CD4-positive, CD25-positive, alpha-beta regulatory T cell (primary cell): ENCODE data around the gene EIF4ENIF1. TPM values are rescaled to one million over a fixed set of nuclear protein-coding genes. Genes with fewer than 3 reads are reported as not detected.
A peak's percentile ranks its signal among the peaks of the same experiment; 100 is the strongest.

Source experiments
- ATAC-seq, 2 donors: fragments of 150-1000 bp; cut with Tn5 transposase; one replicate each; pipeline ENCODE4 v1.10.0; 2021; ENCODE audit warnings: low read depth in 2 of 2, moderate number of reproducible peaks in 2 of 2, moderate library complexity in 1 of 2
- DNase-seq, 3 donors: peaks; one replicate each; pipeline versions ENCODE4 v3.0.0 to v3.0.0-alpha.2; 2012 to 2022; ENCODE audit warnings: mixed read lengths in 1 of 3
- H3K27ac ChIP-seq: one replicate; pipeline ENCODE4 v1.7.0; 2013; ENCODE audit warnings: mild to moderate bottlenecking, low read length; ENCODE audit not compliant: insufficient read depth, poor library complexity, severe bottlenecking
- H3K27me3 ChIP-seq: one replicate; pipeline ENCODE4 v1.7.0; 2013; ENCODE audit warnings: low read length; ENCODE audit not compliant: control insufficient read depth, insufficient read depth
- H3K36me3 ChIP-seq: one replicate; pipeline ENCODE4 v1.7.0; 2013; ENCODE audit warnings: mild to moderate bottlenecking, low read length, moderate library complexity; ENCODE audit not compliant: control insufficient read depth, insufficient read depth
- H3K4me1 ChIP-seq: 2 replicates; pipeline ENCODE4 v1.7.0; 2013; ENCODE audit warnings: mild to moderate bottlenecking, low read length; ENCODE audit not compliant: insufficient read depth, control insufficient read depth, poor library complexity, severe bottlenecking
- H3K4me3 ChIP-seq: one replicate; pipeline ENCODE4 v1.7.0; 2013; ENCODE audit warnings: low read depth, mild to moderate bottlenecking, low read length, moderate library complexity
- H3K9me3 ChIP-seq, 2 experiments: 1 replicate in 1 of 2; 2 replicates in 1 of 2; pipeline ENCODE4 v1.7.0; 2013; ENCODE audit warnings: low read length in 2 of 2, mild to moderate bottlenecking in 1 of 2, moderate library complexity in 1 of 2; ENCODE audit not compliant: control insufficient read depth in 2 of 2
- H3K27ac Mint-ChIP-seq, 3 donors: one replicate each; pipeline ENCODE4 v1.8.0; 2020 to 2022; ENCODE audit warnings: mild to moderate bottlenecking in 3 of 3, mixed read lengths in 3 of 3, moderate library complexity in 2 of 3
- H3K27me3 Mint-ChIP-seq: one replicate; pipeline ENCODE4 v1.8.0; 2022; ENCODE audit warnings: mild to moderate bottlenecking, mixed read lengths
- H3K36me3 Mint-ChIP-seq: one replicate; pipeline ENCODE4 v1.8.0; 2020; ENCODE audit warnings: mixed read lengths
- H3K4me1 Mint-ChIP-seq, 4 donors: one replicate each; pipeline ENCODE4 v1.8.0; 2020 to 2022; ENCODE audit warnings: mixed read lengths in 4 of 4, mild to moderate bottlenecking in 1 of 4
- H3K4me3 Mint-ChIP-seq, 4 donors: one replicate each; pipeline ENCODE4 v1.8.0; 2020 to 2022; ENCODE audit warnings: mild to moderate bottlenecking in 4 of 4, mixed read lengths in 4 of 4, moderate library complexity in 3 of 4
- H3K9me3 Mint-ChIP-seq, 7 donors: one replicate each; pipeline ENCODE4 v1.8.0; 2020 to 2022; ENCODE audit warnings: mixed read lengths in 7 of 7, mild to moderate bottlenecking in 3 of 7, moderate library complexity in 2 of 7
- polyA plus RNA-seq, 4 donors: library from polyadenylated mRNA; unstranded; fragments of 300-500 nt; fragmentation: Illumina TruSeq; gene quantifications; one replicate each; pipeline ENCODE4 v1.2.3, GENCODE V29; 2021
- total RNA-seq: library from RNA; stranded (reverse); gene quantifications from one replicate; pipeline ENCODE4 v1.2.3, GENCODE V29; 2022

Gene EIF4ENIF1
- total RNA-seq (26.6 TPM), polyA plus RNA-seq (10 to 100 TPM in 3 of 4 donors, 1 to 10 TPM in 1; 9.3 to 14.6 (median 10.9) TPM)

- Mint-ChIP-seq H3K27ac (peak within 1 kb of the TSS; percentile 94), H3K4me3 (peak within 1 kb of the TSS; percentile 91 to 97 (median 96)), H3K9me3 (no peaks in the 10 kb centered on the region), H3K27me3 (no peaks in the 10 kb centered on the region), H3K36me3 (peaks cover 10% of the 10 kb centered on the region), H3K4me1 (peaks cover 7 to 63% (median 29%) of the 10 kb centered on the region in 4 donors)
- peak; percentile 80 to 94 (median 88) for DNase-seq
- Histone ChIP-seq H3K36me3 (peaks cover 8% of the 10 kb centered on the region), H3K27me3 (no peaks in the 10 kb centered on the region), H3K4me3 (peak within 1 kb of the TSS; percentile 93), H3K27ac (peak within 1 kb of the TSS; percentile 95), H3K4me1 (peaks cover 41% of the 10 kb centered on the region), H3K9me3 (no peaks in the 10 kb centered on the region)
- peak; percentile 81 for ATAC-seq
Measured at GRCh38 chr22:31489632-31490495, at the start of gene EIF4ENIF1. EIF4ENIF1 (minus strand) TSS chr22:31489842; CDS start chr22:31488718, 1,124 bp downstream.

GRCh38 chr22:31538815-31539214, 49.2 kb upstream of the EIF4ENIF1 start:
- ATAC-seq: no peak
- Mint-ChIP-seq H3K36me3 (peaks cover 25% of the 10 kb centered on the region), H3K9me3 (peaks cover 0 to 2% (median 0%) of the 10 kb centered on the region in 7 donors)

GRCh38 chr22:31537019-31537535, 47.4 kb upstream of the EIF4ENIF1 start:
- Mint-ChIP-seq H3K9me3 (no peaks in the 10 kb centered on the region), H3K4me3 (peak overlapping the region in 1 of 4 donors; percentile 46), H3K36me3 (peaks cover 31% of the 10 kb centered on the region), H3K4me1 (peaks cover 29 to 54% (median 45%) of the 10 kb centered on the region in 4 donors), H3K27me3 (no peaks in the 10 kb centered on the region), H3K27ac (peak overlapping the region; percentile 88 to 95 (median 90))
- H3K27me3 ChIP-seq: no peaks in the 10 kb centered on the region
- peak; percentile 67 to 78 for ATAC-seq
- peak in 2 of 3 donors; percentile 17 to 77 for DNase-seq
- H3K27ac ChIP-seq: peak overlapping the region; percentile 43
- H3K4me1 ChIP-seq: peaks cover 15% of the 10 kb centered on the region
- H3K36me3 ChIP-seq: peaks cover 28% of the 10 kb centered on the region
- no peaks in the 10 kb centered on the region for H3K9me3 ChIP-seq
- peak overlapping the region; percentile 8 for H3K4me3 ChIP-seq

More at GRCh38 chr22:31538815-31539214, 49.2 kb upstream of the EIF4ENIF1 start:
- Mint-ChIP-seq H3K27ac (peak overlapping the region; percentile 17 to 90 (median 47)), H3K4me1 (peaks cover 24 to 37% (median 30%) of the 10 kb centered on the region in 4 donors), H3K4me3 (no peak overlapping the region), H3K27me3 (no peaks in the 10 kb centered on the region)
- peak in 1 of 3 donors; percentile 18 for DNase-seq
- no peaks in the 10 kb centered on the region for H3K9me3 ChIP-seq
- no peak overlapping the region for H3K4me3 ChIP-seq
- no peak overlapping the region for H3K27ac ChIP-seq
- H3K27me3 ChIP-seq: no peaks in the 10 kb centered on the region
- peaks cover 15% of the 10 kb centered on the region for H3K4me1 ChIP-seq
- peaks cover 19% of the 10 kb centered on the region for H3K36me3 ChIP-seq

- no peaks in the 10 kb centered on the region for H3K9me3 ChIP-seq
- H3K4me3 ChIP-seq: peak overlapping the region; percentile 6
- Mint-ChIP-seq H3K4me1 (peaks cover 28 to 65% (median 48%) of the 10 kb centered on the region in 4 donors), H3K27me3 (no peaks in the 10 kb centered on the region), H3K9me3 (no peaks in the 10 kb centered on the region), H3K27ac (peak overlapping the region; percentile 79 to 87 (median 80)), H3K4me3 (peak overlapping the region in 1 of 4 donors; percentile 14), H3K36me3 (peaks cover 28% of the 10 kb centered on the region)
- DNase-seq (peak in 1 of 3 donors; percentile 62), ATAC-seq (peak; percentile 37 to 40)
- peaks cover 39% of the 10 kb centered on the region for H3K36me3 ChIP-seq
- H3K27ac ChIP-seq: no peak overlapping the region
- peaks cover 15% of the 10 kb centered on the region for H3K4me1 ChIP-seq
- no peaks in the 10 kb centered on the region for H3K27me3 ChIP-seq
Measured at GRCh38 chr22:31533374-31533773, 43.7 kb upstream of the EIF4ENIF1 start.

- H3K4me3 Mint-ChIP-seq: no peak overlapping the region
- peaks cover 24% of the 10 kb centered on the region for H3K36me3 Mint-ChIP-seq
Measured at GRCh38 chr22:31532060-31532459, 42.4 kb upstream of the EIF4ENIF1 start.

GRCh38 chr22:31530823-31531195, 41.2 kb upstream of the EIF4ENIF1 start:
- Histone ChIP-seq H3K36me3 (peaks cover 48% of the 10 kb centered on the region), H3K27ac (no peak overlapping the region), H3K9me3 (no peaks in the 10 kb centered on the region), H3K4me3 (no peak overlapping the region), H3K4me1 (peaks cover 5% of the 10 kb centered on the region), H3K27me3 (no peaks in the 10 kb centered on the region)
- peaks cover 27 to 56% (median 44%) of the 10 kb centered on the region in 4 donors for H3K4me1 Mint-ChIP-seq
- no peak for DNase-seq
- H3K9me3 Mint-ChIP-seq: no peaks in the 10 kb centered on the region
- ATAC-seq: no peak
- peaks cover 31% of the 10 kb centered on the region for H3K36me3 Mint-ChIP-seq
- H3K4me3 Mint-ChIP-seq: peak overlapping the region in 1 of 4 donors; percentile 15
- H3K27ac Mint-ChIP-seq: peak overlapping the region in 2 of 3 donors; percentile 29 to 93
- no peaks in the 10 kb centered on the region for H3K27me3 Mint-ChIP-seq

More at GRCh38 chr22:31532060-31532459, 42.4 kb upstream of the EIF4ENIF1 start:
- H3K4me1 Mint-ChIP-seq: peaks cover 26 to 56% (median 42%) of the 10 kb centered on the region in 4 donors
- Histone ChIP-seq H3K9me3 (no peaks in the 10 kb centered on the region), H3K36me3 (peaks cover 45% of the 10 kb centered on the region), H3K4me1 (peaks cover 11% of the 10 kb centered on the region), H3K27ac (no peak overlapping the region), H3K4me3 (no peak overlapping the region), H3K27me3 (no peaks in the 10 kb centered on the region)
- H3K27me3 Mint-ChIP-seq: no peaks in the 10 kb centered on the region
- peak overlapping the region; percentile 60 to 80 (median 79) for H3K27ac Mint-ChIP-seq
- H3K9me3 Mint-ChIP-seq: no peaks in the 10 kb centered on the region
- DNase-seq (no peak), ATAC-seq (no peak)

GRCh38 chr22:31526270-31526669, 36.6 kb upstream of the EIF4ENIF1 start:
- peak overlapping the region in 1 of 4 donors; percentile 24 for H3K4me3 Mint-ChIP-seq
- peak in 1 of 3 donors; percentile 40 for DNase-seq

More at GRCh38 chr22:31526270-31526669, 36.6 kb upstream of the EIF4ENIF1 start:
- H3K4me3 ChIP-seq: no peak overlapping the region
- H3K9me3 ChIP-seq: no peaks in the 10 kb centered on the region
- H3K27me3 ChIP-seq: no peaks in the 10 kb centered on the region
- H3K4me1 ChIP-seq: peaks cover 16% of the 10 kb centered on the region
- Mint-ChIP-seq H3K27ac (peak overlapping the region; percentile 26 to 80 (median 73)), H3K36me3 (peaks cover 50% of the 10 kb centered on the region), H3K4me1 (peaks cover 24 to 65% (median 50%) of the 10 kb centered on the region in 4 donors), H3K27me3 (no peaks in the 10 kb centered on the region), H3K9me3 (no peaks in the 10 kb centered on the region)
- H3K27ac ChIP-seq: no peak overlapping the region
- ATAC-seq: peak; percentile 54 to 64
- H3K36me3 ChIP-seq: peaks cover 50% of the 10 kb centered on the region
